Lung (tissue), 13 donors: ENCODE data around the gene RRAGC. TPM values are rescaled to one million over a fixed set of nuclear protein-coding genes. Genes with fewer than 3 reads are reported as not detected.

Source experiments
- ATAC-seq: fragments of 200-7000 bp; cut with Tn5 transposase; one replicate; pipeline ENCODE4 v1.9.1; 2020; ENCODE audit warnings: moderate number of reproducible peaks; ENCODE audit not compliant: insufficient read depth, low FRiP score
- DNase-seq, 3 donors: peaks; one replicate each; pipeline ENCODE4 v3.0.0-alpha.2; 2013 to 2017
- H3K27ac ChIP-seq, 2 donors: one replicate each; pipeline ENCODE4 v1.5.1; 2013; ENCODE audit warnings: mild to moderate bottlenecking in 2 of 2, moderate library complexity in 2 of 2, control low read depth in 1 of 2, inconsistent platforms in 1 of 2, low read depth in 1 of 2, low read length in 1 of 2
- H3K27me3 ChIP-seq, 3 donors: one replicate each; pipeline ENCODE4 v1.5.1; 2013; ENCODE audit warnings: low read length in 2 of 3; ENCODE audit not compliant: control insufficient read depth in 3 of 3, insufficient read depth in 3 of 3
- H3K36me3 ChIP-seq, 4 donors: one replicate each; pipeline ENCODE4 v1.5.1; 2013; ENCODE audit warnings: low read length in 4 of 4, mild to moderate bottlenecking in 1 of 4, moderate library complexity in 1 of 4; ENCODE audit not compliant: control insufficient read depth in 4 of 4, insufficient read depth in 4 of 4
- H3K4me1 ChIP-seq, 5 donors: one replicate each; pipeline ENCODE4 v1.5.1; 2013; ENCODE audit warnings: low read length in 5 of 5, mild to moderate bottlenecking in 2 of 5, moderate library complexity in 1 of 5; ENCODE audit not compliant: control insufficient read depth in 5 of 5, insufficient read depth in 5 of 5
- H3K4me3 ChIP-seq: one replicate; pipeline ENCODE4 v1.5.1; 2013; ENCODE audit warnings: mild to moderate bottlenecking, control low read depth, moderate library complexity
- H3K9ac ChIP-seq, 2 donors: one replicate each; pipeline ENCODE4 v1.5.1; 2013; ENCODE audit warnings: low read length in 2 of 2, control low read depth in 1 of 2; ENCODE audit not compliant: insufficient read depth in 1 of 2
- H3K9me3 ChIP-seq, 4 donors: one replicate each; pipeline ENCODE4 v1.5.1; 2013; ENCODE audit warnings: low read length in 3 of 4, mild to moderate bottlenecking in 1 of 4, moderate library complexity in 1 of 4; ENCODE audit not compliant: control insufficient read depth in 4 of 4, insufficient read depth in 3 of 4
- CTCF ChIP-seq: IDR thresholded peaks from 2 replicates; pipeline ENCODE4 v1.5.1; 2012; ENCODE audit warnings: mild to moderate bottlenecking; ENCODE audit errors: control extremely low read depth, extremely low read depth
- WGBS, 2 donors: extraction: QIAGEN DNeasy Blood & Tissue Kit; methylation state at CpG; one replicate each; pipeline ENCODE4 v1.1.7; 2013; 5-methylcytosine and 5-hydroxymethylcytosine counted together
- polyA plus RNA-seq, 2 donors: library from polyadenylated mRNA; stranded (reverse); fragments of 200-250 nt; gene quantifications; one replicate each; pipeline ENCODE4 v1.2.1, GENCODE V29; 2013
- small RNA-seq: library from RNA; depleted of rRNA; stranded (forward); fragments of <200 nt; gene quantifications from one replicate; pipeline ENCODE3, GENCODE V24; 2014; ENCODE audit warnings: low replicate concordance
- total RNA-seq, 2 donors: library from RNA; depleted of rRNA in 1 of 2; stranded (reverse); fragments of >200 nt in 1 of 2; gene quantifications; one replicate each; pipeline ENCODE4 v1.2.1, GENCODE V29; 2014 to 2021
- donor health status: control.
- donor health status: control.
- donor health status: Bipolar disorder and iron deficiency.
- donor health status: healthy.
- donor health status: DM: yes; HTN: yes; CAD: no.

The RRAGC gene
- total and polyA plus RNA-seq, 4 donors: 13.0 to 32.1 (median 27.0) TPM

- 33 to 41% methylated on average over 5 of the region's 5 CpGs for WGBS, 2 donors
- Histone ChIP-seq H3K9ac (no peak overlapping the region), H3K4me3 (no peak overlapping the region), H3K9me3 (peaks cover 0 to 11% (median 6%) of the 10 kb centered on the region in 4 donors), H3K36me3 (no peaks in the 10 kb centered on the region), H3K27me3 (peaks cover 0 to 1% (median under 1%) of the 10 kb centered on the region in 3 donors), H3K4me1 (peaks cover 0 to 6% (median 0%) of the 10 kb centered on the region in 5 donors), H3K27ac (no peak overlapping the region)
- no peak for TF ChIP-seq CTCF
- DNase-seq (peak; percentile 19 to 28 (median 24)), ATAC-seq (no peak)
Measured at GRCh38 chr1:38789498-38790169, 69.9 kb downstream of the RRAGC start.

- Histone ChIP-seq H3K27me3 (peaks cover 0 to 11% (median 10%) of the 10 kb centered on the region in 3 donors), H3K36me3 (no peaks in the 10 kb centered on the region)
- ATAC-seq: no peak
Measured at GRCh38 chr1:38788341-38789336, 70.9 kb downstream of the RRAGC start.

More at GRCh38 chr1:38788341-38789336, 70.9 kb downstream of the RRAGC start:
- Histone ChIP-seq H3K9me3 (peaks cover 0 to 9% (median 4%) of the 10 kb centered on the region in 4 donors), H3K9ac (no peak overlapping the region), H3K4me1 (peaks cover 0 to 13% (median 3%) of the 10 kb centered on the region in 5 donors), H3K27ac (no peak overlapping the region), H3K4me3 (no peak overlapping the region)
- DNase-seq: no peak
- no peak for TF ChIP-seq CTCF
- WGBS, 2 donors: 60 to 62% methylated on average over 15 of the region's 15 CpGs

Small RNA genes lying within 50 kb of the gene (small RNA-seq; reads per million reads assigned to genes)
- not detected for gene GJA9-MYCBP

Other genes starting within 250 kb of the RRAGC start
- 10 to 100 TPM; 12.8 to 26.6 TPM for gene MYCBP, start 13.6 kb upstream of the RRAGC start, total RNA-seq
- 10 to 100 TPM; 11.2 to 15.1 TPM for gene MYCBP, start 13.6 kb upstream of the RRAGC start, polyA plus RNA-seq
- not detected for gene GJA9, start 21.8 kb upstream of the RRAGC start, total RNA-seq
- gene GJA9, start 21.8 kb upstream of the RRAGC start, polyA plus RNA-seq: under 1 TPM; 0.04 to 0.05 TPM
- gene RHBDL2, start 82.1 kb upstream of the RRAGC start, total RNA-seq: 1 to 10 TPM in 1 of 2 donors, under 1 TPM in 1; 0.97 to 1.3 TPM
- gene RHBDL2, start 82.1 kb upstream of the RRAGC start, polyA plus RNA-seq: 1 to 10 TPM; 1.1 to 3.3 TPM
- 10 to 100 TPM; 30.1 to 42.8 TPM for gene AKIRIN1, start 131.5 kb upstream of the RRAGC start, total RNA-seq
- gene AKIRIN1, start 131.5 kb upstream of the RRAGC start, polyA plus RNA-seq: 10 to 100 TPM; 14.6 to 33.2 TPM
- gene NDUFS5, start 166.6 kb upstream of the RRAGC start, total RNA-seq: 100 to 1,000 TPM; 149 to 278 TPM
- gene NDUFS5, start 166.6 kb upstream of the RRAGC start, polyA plus RNA-seq: 1,000 to 10,000 TPM in 1 of 2 donors, 100 to 1,000 TPM in 1; 431 to 1,134 TPM